ENCODE measurements around the gene NAA60. TPM values are rescaled to one million over a fixed set of nuclear protein-coding genes. Genes with fewer than 3 reads are reported as not detected.

Gene NAA60
- total RNA-seq, 1 donor from 2014 or later: 25.5 TPM

GRCh38 chr16:3528406-3528805 lies 84.9 kb downstream of the NAA60 start:
- no peak for DNase-seq (ENCODE audit: low spot score)
- intact Hi-C loops (cut with DNase I): loop anchor here (10.0 kb wide), 1 partner anchor 156 kb away; no protein-coding TSS in a partner anchor

GRCh38 chr16:3529175-3529574 lies 85.7 kb downstream of the NAA60 start:
- intact Hi-C loops (cut with DNase I): loop anchor here (10.0 kb wide), 1 partner anchor 156 kb away; no protein-coding TSS in a partner anchor

GRCh38 chr16:3530371-3530914 lies 87.0 kb downstream of the NAA60 start:
- intact Hi-C loops (cut with DNase I): no loop called here
- no peak for DNase-seq (ENCODE audit: low spot score)

More at GRCh38 chr16:3529175-3529574, 85.7 kb downstream of the NAA60 start:
- no peak for DNase-seq (ENCODE audit: low spot score)

GRCh38 chr16:3532741-3533140 lies 89.3 kb downstream of the NAA60 start:
- no peak for DNase-seq (ENCODE audit: low spot score)
- intact Hi-C loops (cut with DNase I): no loop called here

- intact Hi-C loops (cut with DNase I): no loop called here
- DNase-seq (ENCODE audit: low spot score): no peak
These were observed 90.6 kb downstream of the NAA60 start for GRCh38 chr16:3534126-3534525.

GRCh38 chr16:3536271-3536731 lies 92.8 kb downstream of the NAA60 start:
- DNase-seq (ENCODE audit: low spot score): no peak
- intact Hi-C loops (cut with DNase I): no loop called here

Small RNA genes within 50 kb of the gene (microRNA-seq; reads per million reads assigned to microRNA genes)
- not detected for gene MIR6126

Other genes starting within 250 kb of the NAA60 start
- gene ZNF200, start 208.5 kb upstream of the NAA60 start, total RNA-seq: 5.3 TPM
- gene MEFV, start 187.0 kb upstream of the NAA60 start, total RNA-seq: 1.00 TPM
- gene ZNF263, start 160.2 kb upstream of the NAA60 start, total RNA-seq: 11.3 TPM
- gene TIGD7, start 138.2 kb upstream of the NAA60 start, total RNA-seq: 8.2 TPM
- gene ZNF75A, start 138.2 kb upstream of the NAA60 start, total RNA-seq: 21.3 TPM
- not detected for gene OR2C1, start 87.8 kb upstream of the NAA60 start, total RNA-seq
- 7.2 TPM for gene ZSCAN32, start 42.7 kb upstream of the NAA60 start, total RNA-seq
- 9.2 TPM for gene ZNF174, start 42.5 kb upstream of the NAA60 start, total RNA-seq
- gene ZNF597, start 176 bp upstream of the NAA60 start, total RNA-seq: 1.8 TPM
- gene C16orf90, start 51.8 kb downstream of the NAA60 start, total RNA-seq: not detected
- 15.3 TPM for gene CLUAP1, start 57.3 kb downstream of the NAA60 start, total RNA-seq
- gene NLRC3, start 133.7 kb downstream of the NAA60 start, total RNA-seq: 0.67 TPM
- 2.7 TPM for gene SLX4, start 167.9 kb downstream of the NAA60 start, total RNA-seq
- gene DNASE1, start 211.0 kb downstream of the NAA60 start, total RNA-seq: 6.9 TPM